Kidney (tissue), 14 donors: Measurements from ENCODE around the gene EDEM1. TPM values are rescaled to one million over a fixed set of nuclear protein-coding genes. Genes with fewer than 3 reads are reported as not detected.

Experiments
- DNase-seq, 5 donors: peaks; one replicate each; pipeline ENCODE4 v3.0.0-alpha.2; 2013 to 2020
- FAIRE-seq: peaks from 2 replicates; lab custom pipeline; 2012; peaks lifted over from hg19 to GRCh38; lab: Jason Lieb, UNC
- H3K27ac ChIP-seq, 2 donors: one replicate each; pipeline ENCODE4 v1.7.0; 2013; ENCODE audit warnings: low read depth in 2 of 2, low read length in 2 of 2, inconsistent platforms in 1 of 2
- H3K27me3 ChIP-seq: one replicate; pipeline ENCODE4 v1.7.1; 2013; ENCODE audit warnings: low read length, inconsistent platforms; ENCODE audit not compliant: control insufficient read depth, insufficient read depth
- H3K36me3 ChIP-seq, 3 donors: one replicate each; pipeline versions ENCODE4 v1.7.0 to v1.7.1; 2013; ENCODE audit warnings: low read length in 3 of 3, control low read depth in 1 of 3, inconsistent platforms in 1 of 3; ENCODE audit not compliant: insufficient read depth in 3 of 3, control insufficient read depth in 2 of 3
- H3K4me1 ChIP-seq, 3 donors: one replicate each; pipeline versions ENCODE4 v1.7.0 to v1.7.1; 2013; ENCODE audit warnings: low read length in 3 of 3, inconsistent platforms in 1 of 3, low read depth in 1 of 3; ENCODE audit not compliant: control insufficient read depth in 2 of 3, insufficient read depth in 2 of 3
- H3K4me3 ChIP-seq, 3 donors: one replicate each; pipeline versions ENCODE4 v1.7.0 to v1.8.1; 2013; ENCODE audit warnings: low read length in 3 of 3, control low read depth in 1 of 3, inconsistent platforms in 1 of 3
- H3K9ac ChIP-seq, 3 donors: one replicate each; pipeline versions ENCODE4 v1.7.0 to v1.7.1; 2013; ENCODE audit warnings: low read length in 3 of 3, control low read depth in 1 of 3, inconsistent platforms in 1 of 3
- H3K9me3 ChIP-seq, 3 donors: one replicate each; pipeline versions ENCODE4 v1.7.0 to v1.7.1; 2013; ENCODE audit warnings: low read length in 3 of 3, control low read depth in 1 of 3, inconsistent platforms in 1 of 3; ENCODE audit not compliant: control insufficient read depth in 2 of 3, insufficient read depth in 1 of 3
- intact Hi-C: fragments of 100-400 bp; cut with DNase I; formaldehyde crosslinking; loops from one replicate; pipeline ENCODE4 v1.11.1; 2022
- polyA plus RNA-seq: library from polyadenylated mRNA; stranded (reverse); fragments of 350-450 nt; fragmentation: Illumina TruSeq; extraction: RNeasy Lipid Tissue Mini Kit (QIAGEN cat#74804); gene quantifications from one replicate; pipeline ENCODE4 v1.2.3, GENCODE V29; 2014; ENCODE audit warnings: low read depth, low replicate concordance; ENCODE audit not compliant: insufficient read depth
- total RNA-seq: library from RNA; stranded (reverse); fragmentation: NEBNext Ultra II Directional; extraction: Animal tissue kit (Norgen Biotek cat#: 25700); gene quantifications from one replicate; pipeline ENCODE4 v1.2.1, GENCODE V29; 2021
- TF ChIP-seq, protein P1 (sequence below): IDR thresholded peaks from 3 replicates; pipeline ENCODE4 v1.5.1; 2012; ENCODE audit warnings: mild to moderate bottlenecking, moderate library complexity, borderline replicate concordance; ENCODE audit not compliant: insufficient read depth; ENCODE audit errors: extremely low read depth
- donor health status: control.
- donor health status: control.
- donor health status: control.
- donor health status: control.
- donor health status: control.
- donor health status: DM: yes; HTN: yes; CAD: no.
- donor health status: Normal renal cell carcinoma (clear cell type).

The EDEM1 gene
- total and polyA plus RNA-seq, 2 donors from 2014 or later = 5.5 to 47.5 TPM

DNA sequence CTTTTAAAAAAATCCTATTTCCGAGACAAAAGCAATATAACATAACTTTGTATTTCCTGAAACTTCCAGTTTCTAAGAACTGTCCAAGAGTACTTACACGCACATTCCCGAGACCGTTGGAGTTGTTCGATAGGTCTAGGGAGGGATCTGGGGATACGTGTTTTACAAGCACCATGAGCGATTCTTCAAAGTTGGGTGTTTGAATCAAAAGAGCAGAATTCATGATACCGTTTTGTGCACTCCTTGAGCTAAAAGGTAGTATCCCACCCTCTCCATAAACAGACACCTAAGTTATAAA is 700 bp upstream of the EDEM1 start:
- Histone ChIP-seq H3K9me3 (no peaks in the 10 kb centered on the region), H3K4me3 (peak overlapping the region; percentile 65 to 95 (median 90)), H3K4me1 (peaks cover 0 to 8% (median 4%) of the 10 kb centered on the region in 3 donors), H3K9ac (peak overlapping the region; percentile 77 to 85 (median 79)), H3K27ac (peak overlapping the region; percentile 72 to 80), H3K36me3 (peaks cover 0 to 3% (median 2%) of the 10 kb centered on the region in 3 donors), H3K27me3 (no peaks in the 10 kb centered on the region)
- DNase-seq = peak in 3 of 5 donors; percentile 12 to 62 (median 52)
- TF ChIP-seq, protein P1, sequence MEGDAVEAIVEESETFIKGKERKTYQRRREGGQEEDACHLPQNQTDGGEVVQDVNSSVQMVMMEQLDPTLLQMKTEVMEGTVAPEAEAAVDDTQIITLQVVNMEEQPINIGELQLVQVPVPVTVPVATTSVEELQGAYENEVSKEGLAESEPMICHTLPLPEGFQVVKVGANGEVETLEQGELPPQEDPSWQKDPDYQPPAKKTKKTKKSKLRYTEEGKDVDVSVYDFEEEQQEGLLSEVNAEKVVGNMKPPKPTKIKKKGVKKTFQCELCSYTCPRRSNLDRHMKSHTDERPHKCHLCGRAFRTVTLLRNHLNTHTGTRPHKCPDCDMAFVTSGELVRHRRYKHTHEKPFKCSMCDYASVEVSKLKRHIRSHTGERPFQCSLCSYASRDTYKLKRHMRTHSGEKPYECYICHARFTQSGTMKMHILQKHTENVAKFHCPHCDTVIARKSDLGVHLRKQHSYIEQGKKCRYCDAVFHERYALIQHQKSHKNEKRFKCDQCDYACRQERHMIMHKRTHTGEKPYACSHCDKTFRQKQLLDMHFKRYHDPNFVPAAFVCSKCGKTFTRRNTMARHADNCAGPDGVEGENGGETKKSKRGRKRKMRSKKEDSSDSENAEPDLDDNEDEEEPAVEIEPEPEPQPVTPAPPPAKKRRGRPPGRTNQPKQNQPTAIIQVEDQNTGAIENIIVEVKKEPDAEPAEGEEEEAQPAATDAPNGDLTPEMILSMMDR = no peak
- no peak for FAIRE-seq
- intact Hi-C loops = no loop called here

GRCh38 chr3:5187920-5188418 is 462 bp downstream of the EDEM1 start:
- Histone ChIP-seq H3K9ac (peak overlapping the region; percentile 42 to 89 (median 68)), H3K36me3 (no peaks in the 10 kb centered on the region), H3K9me3 (no peaks in the 10 kb centered on the region), H3K27ac (peak overlapping the region; percentile 87 to 94), H3K27me3 (no peaks in the 10 kb centered on the region), H3K4me1 (peaks cover 0 to 8% (median 4%) of the 10 kb centered on the region in 3 donors), H3K4me3 (peak overlapping the region; percentile 72 to 93 (median 85))
- FAIRE-seq = no peak
- TF ChIP-seq, protein P1 = no peak
- peak in 2 of 5 donors; percentile 45 to 86 for DNase-seq
- intact Hi-C loops = no loop called here

- H3K4me1 ChIP-seq = peaks cover 0 to 8% (median 4%) of the 10 kb centered on the region in 3 donors
- FAIRE-seq = no peak
These were observed 1.1 kb downstream of the EDEM1 start for GRCh38 chr3:5188419-5189221.

More at GRCh38 chr3:5188419-5189221, 1.1 kb downstream of the EDEM1 start:
- Histone ChIP-seq H3K27ac (peak overlapping the region; percentile 87 to 94), H3K9ac (peak overlapping the region; percentile 42 to 89 (median 68)), H3K9me3 (no peaks in the 10 kb centered on the region), H3K36me3 (no peaks in the 10 kb centered on the region), H3K4me3 (peak overlapping the region; percentile 72 to 93 (median 85)), H3K27me3 (no peaks in the 10 kb centered on the region)
- intact Hi-C loops = no loop called here
- TF ChIP-seq, protein P1 = no peak
- DNase-seq = peak in 4 of 5 donors; percentile 35 to 73 (median 58)
